Motor neuron (in vitro differentiated cells): ENCODE data around the gene BTN2A1. TPM values are rescaled to one million over a fixed set of nuclear protein-coding genes. Genes with fewer than 3 reads are reported as not detected.
"Not testable (repeated sequence)": the region's sequence is repeated elsewhere in the genome, so short reads cannot be mapped to it uniquely, and the experiment has no call there.

Experiments used
- ATAC-seq, 8 experiments: fragments of 200-7000 bp; cut with Tn5 transposase; replicated peaks in 6 of 8; 2 replicates each; pipeline ENCODE4 v1.8.0; 2021; ENCODE audit warnings: mild to moderate bottlenecking in 8 of 8, moderate library complexity in 8 of 8
- H3K27ac ChIP-seq, 2 donors: fragments of 250-450 bp; sonication (Bioruptor Pico); 2 replicates each; pipeline ENCODE4 v1.9.0; 2021; ENCODE audit warnings: antibody characterized with exemption in 2 of 2, mild to moderate bottlenecking in 2 of 2, moderate library complexity in 1 of 2
- H3K4me1 ChIP-seq, 2 donors: fragments of 250-450 bp; sonication (Bioruptor Pico); replicated peaks in 1 of 2; 2 replicates each; pipeline ENCODE4 v1.6.1; 2021; ENCODE audit warnings: antibody characterized with exemption in 2 of 2, mild to moderate bottlenecking in 2 of 2, moderate library complexity in 1 of 2
- H3K4me3 ChIP-seq, 5 donors: fragments of 250-450 bp; sonication (Bioruptor Pico); 2 replicates each; pipeline ENCODE4 v1.9.0; 2021; ENCODE audit warnings: antibody characterized with exemption in 5 of 5, mild to moderate bottlenecking in 5 of 5, moderate library complexity in 4 of 5
- WGBS, 10 experiments: fragments of 450-650 bp; shearing (Covaris generic); methylation state at CpG; one replicate each; pipeline ENCODE4 v1.0.0; 2022; 5-methylcytosine and 5-hydroxymethylcytosine counted together
- in situ Hi-C, 9 experiments: fragments of 400-800 bp; cut with MboI; loops; one replicate each; pipeline ENCODE4 v1.15.0; 2021; ENCODE audit warnings: low sequenced_read_pairs in 9 of 9, low pct_unique_long_range_greater_than_20kb in 2 of 9; ENCODE audit not compliant: unreplicated experiment in 9 of 9
- total RNA-seq, 8 experiments: library from RNA; unstranded; fragments of 300-600 nt; gene quantifications; 2 replicates each; pipeline versions ENCODE4 v1.2.3 to v1.2.4, GENCODE V29; 2022

BTN2A1 gene
- total RNA-seq, 8 experiments from 2014 or later = 10.0 to 23.4 (median 17.6) TPM

- ATAC-seq = no peak
- 33 to 100% (median 84%) methylated on average over 1 to 7 of the region's 7 CpGs for WGBS, 10 experiments
- in situ Hi-C loops = no loop called here
- Histone ChIP-seq H3K4me3 (no peak overlapping the region), H3K27ac (no peak overlapping the region), H3K4me1 (peaks cover 2 to 4% of the 10 kb centered on the region in 2 donors)
These were observed 18.3 kb upstream of the BTN2A1 start for GRCh38 chr6:26439151-26440125.

DNA sequence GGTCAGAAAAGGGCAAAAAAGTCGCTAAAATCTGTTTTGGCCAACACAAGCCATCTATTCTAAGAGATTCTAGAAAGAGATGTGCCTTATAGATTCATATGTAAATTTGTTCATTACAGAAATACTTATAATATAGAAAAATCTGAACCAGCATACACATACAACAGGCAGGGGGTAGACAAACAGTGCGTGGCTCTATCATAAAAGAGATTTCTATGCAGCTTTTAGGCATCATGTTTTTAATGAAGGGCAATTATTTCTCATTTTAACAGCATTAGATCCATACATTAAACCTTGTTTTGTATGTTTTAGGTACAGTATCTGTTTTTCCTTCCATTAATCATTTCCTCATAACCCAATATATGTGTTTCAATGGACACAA is 16.8 kb upstream of the BTN2A1 start:
- Histone ChIP-seq H3K27ac (no peak overlapping the region), H3K4me1 (peaks cover 2 to 4% of the 10 kb centered on the region in 2 donors), H3K4me3 (no peak overlapping the region)
- ATAC-seq = peak in 1 of 8 experiments; percentile 9
- in situ Hi-C loops = no loop called here
- 0 to 100% (median 74%) methylated on average over 1 to 2 of the region's 2 CpGs; no CpG with 5 or more reads in 2 of the 10 experiments for WGBS, 10 experiments

DNA sequence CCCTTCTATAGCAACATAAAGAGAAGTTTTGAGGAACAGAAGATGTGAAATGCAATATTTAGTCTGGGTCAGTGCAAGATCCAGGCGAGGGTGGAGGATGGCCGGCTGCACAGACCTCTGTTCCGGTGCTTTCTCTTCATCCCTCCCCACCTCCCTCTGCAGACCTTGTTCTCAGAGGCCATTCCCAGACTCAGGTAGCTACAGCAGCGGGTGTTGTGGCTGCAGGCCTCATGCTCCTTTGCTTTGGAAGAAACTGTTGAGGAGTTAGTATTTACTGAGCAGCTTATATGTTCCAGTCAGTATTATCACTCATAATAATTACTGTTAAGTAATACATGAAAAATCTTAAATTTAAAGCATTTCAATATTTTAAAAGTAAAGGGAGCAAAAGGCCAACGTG is 15.8 kb upstream of the BTN2A1 start:
- Histone ChIP-seq H3K27ac (no peak overlapping the region), H3K4me1 (peaks cover 2 to 4% of the 10 kb centered on the region in 2 donors), H3K4me3 (no peak overlapping the region)
- in situ Hi-C loops = no loop called here
- ATAC-seq = no peak
- 26 to 93% (median 74%) methylated on average over 1 to 4 of the region's 5 CpGs for WGBS, 10 experiments

GRCh38 chr6:26445934-26446667 is 11.7 kb upstream of the BTN2A1 start:
- in situ Hi-C loops = no loop called here
- 55 to 100% (median 75%) methylated on average over 1 to 4 of the region's 5 CpGs; no CpG with 5 or more reads in 3 of the 10 experiments for WGBS, 10 experiments
- no peak overlapping the region for H3K27ac ChIP-seq
- H3K4me1 ChIP-seq = no peaks in the 10 kb centered on the region
- ATAC-seq = no peak
- no peak overlapping the region for H3K4me3 ChIP-seq

GRCh38 chr6:26447257-26447656 is 10.5 kb upstream of the BTN2A1 start:
- WGBS, 10 experiments = 67 to 100% (median 87%) methylated on average over 1 to 5 of the region's 5 CpGs; no CpG with 5 or more reads in 1 of the 10 experiments
- Histone ChIP-seq H3K4me1 (no peaks in the 10 kb centered on the region), H3K27ac (no peak overlapping the region), H3K4me3 (no peak overlapping the region)
- no peak for ATAC-seq
- in situ Hi-C loops = no loop called here

DNA sequence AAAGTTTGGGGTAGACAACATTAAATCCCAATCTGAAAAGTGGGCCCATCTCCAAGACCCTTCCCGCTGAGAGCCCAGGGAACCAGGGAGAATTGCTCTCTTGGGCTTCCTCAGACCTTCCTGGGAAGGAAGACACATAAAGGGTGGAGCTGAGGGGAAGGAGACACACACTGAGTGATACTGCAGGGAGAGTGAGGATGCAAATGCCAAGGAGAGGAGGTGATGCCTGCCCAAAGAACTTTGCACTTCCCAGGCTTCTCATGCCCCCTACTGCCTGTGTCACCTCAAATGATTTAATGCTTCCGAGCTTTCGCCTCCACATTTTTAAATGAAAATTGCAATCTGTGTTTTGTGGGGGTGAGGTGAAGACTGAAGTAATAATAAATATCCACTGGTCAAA is 7.5 kb upstream of the BTN2A1 start:
- H3K4me1 ChIP-seq = no peaks in the 10 kb centered on the region
- in situ Hi-C loops = no loop called here
- 80 to 100% (median 86%) methylated on average over 1 to 3 of the region's 3 CpGs; no CpG with 5 or more reads in 1 of the 10 experiments for WGBS, 10 experiments
- no peak for ATAC-seq
- H3K4me3 ChIP-seq = no peak overlapping the region
- no peak overlapping the region for H3K27ac ChIP-seq

DNA sequence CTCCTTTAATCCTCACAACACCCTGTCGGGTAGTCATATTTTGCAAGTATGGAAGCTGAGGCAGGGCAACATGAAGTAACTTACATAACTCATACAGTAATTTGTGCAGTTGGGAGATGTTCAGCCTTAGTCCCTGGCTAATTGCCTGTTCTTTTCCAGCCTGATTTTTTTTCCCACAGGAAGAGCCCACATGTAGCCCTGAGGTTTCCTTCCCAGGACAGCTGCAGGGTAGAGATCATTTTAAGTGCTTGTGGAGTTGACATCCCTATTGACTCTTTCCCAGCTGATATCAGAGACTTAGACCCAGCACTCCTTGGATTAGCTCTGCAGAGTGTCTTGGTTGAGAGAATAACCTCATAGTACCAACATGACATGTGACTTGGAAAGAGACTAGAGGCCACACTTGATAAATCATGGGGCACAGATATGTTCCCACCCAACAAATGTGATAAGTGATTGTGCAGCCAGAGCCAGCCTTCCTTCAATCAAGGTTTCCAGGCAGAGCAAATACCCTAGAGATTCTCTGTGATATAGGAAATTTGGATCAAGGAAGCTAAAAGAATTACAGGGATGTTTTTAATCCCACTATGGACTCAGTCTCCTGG is 5.0 kb upstream of the BTN2A1 start:
- Histone ChIP-seq H3K27ac (no peak overlapping the region), H3K4me1 (peaks cover 0 to 11% of the 10 kb centered on the region in 2 donors), H3K4me3 (no peak overlapping the region)
- 0 to 100% (median 88%) methylated on average over 1 of the region's 1 CpG; no CpG with 5 or more reads in 3 of the 10 experiments for WGBS, 10 experiments
- in situ Hi-C loops = no loop called here
- no peak for ATAC-seq

- Histone ChIP-seq H3K4me3 (no peak overlapping the region), H3K4me1 (peaks cover 8 to 15% of the 10 kb centered on the region in 2 donors), H3K27ac (no peak overlapping the region)
- ATAC-seq = no peak
- WGBS, 10 experiments = 50 to 100% (median 94%) methylated on average over 1 of the region's 1 CpG
- in situ Hi-C loops = no loop called here
These were observed 3.1 kb upstream of the BTN2A1 start for GRCh38 chr6:26454631-26455030.

DNA sequence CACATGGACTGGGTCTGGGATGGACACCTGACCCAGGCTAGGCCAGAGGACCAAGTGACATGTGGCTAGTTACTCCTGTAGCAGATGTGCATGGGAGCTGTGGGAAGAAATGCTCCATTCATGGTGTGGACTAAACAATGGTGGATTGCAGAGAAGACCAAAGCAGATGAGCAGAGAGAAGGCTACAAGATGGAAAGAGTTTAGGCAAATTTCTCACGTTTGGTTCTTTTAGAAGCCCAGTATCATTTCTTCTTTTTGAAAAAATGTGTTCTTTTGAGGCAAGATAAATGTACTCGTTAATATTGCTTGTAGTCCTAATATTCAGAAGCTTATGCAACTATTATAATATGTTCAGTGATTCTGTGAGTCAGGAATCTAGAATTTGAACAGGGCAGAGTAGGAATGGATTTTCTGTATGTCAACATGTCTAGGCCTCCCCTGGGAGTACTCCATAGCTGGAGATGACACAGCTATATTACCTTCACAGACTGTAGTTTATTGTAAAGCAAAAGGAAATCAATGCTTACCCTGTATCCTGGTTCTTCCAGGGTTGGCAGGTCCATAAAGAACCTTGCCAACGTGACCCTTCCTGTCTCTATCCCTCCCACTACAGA is 2.3 kb upstream of the BTN2A1 start:
- peaks cover 12 to 15% of the 10 kb centered on the region in 2 donors for H3K4me1 ChIP-seq
- WGBS, 10 experiments = 62 to 100% (median 74%) methylated on average over 1 to 3 of the region's 3 CpGs; no CpG with 5 or more reads in 1 of the 10 experiments
- in situ Hi-C loops = no loop called here
- no peak overlapping the region for H3K4me3 ChIP-seq
- ATAC-seq = peak in 2 of 8 experiments; percentile 11 to 33
- H3K27ac ChIP-seq = no peak overlapping the region

DNA sequence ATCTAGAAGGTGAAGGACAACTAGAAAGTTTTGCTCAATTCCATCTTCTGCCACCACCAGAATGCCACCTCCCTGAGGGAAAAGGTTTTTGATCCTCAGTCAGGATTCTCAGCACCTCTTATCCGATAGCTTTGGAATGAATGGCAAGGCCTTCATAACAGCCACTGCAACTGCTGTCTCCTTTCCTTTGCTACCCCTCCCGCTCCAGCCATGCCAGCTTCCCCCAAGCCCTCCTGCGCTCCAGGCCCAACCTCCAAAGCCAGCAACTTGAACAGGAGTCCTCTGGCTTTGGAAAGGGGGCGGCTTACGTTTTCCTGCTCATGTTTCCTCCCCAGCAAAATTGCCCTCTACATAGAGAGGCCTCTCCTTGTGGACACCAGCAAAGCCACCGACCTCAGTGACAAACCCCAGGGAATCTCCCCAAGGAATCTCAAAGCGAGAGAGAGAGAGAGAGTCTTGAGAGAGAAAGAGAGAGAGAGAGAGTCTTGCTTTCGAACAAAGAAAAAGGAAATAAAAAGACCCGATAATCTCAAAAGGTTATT is 420 bp upstream of the BTN2A1 start:
- peak overlapping the region; percentile 64 to 83 (median 69) for H3K4me3 ChIP-seq
- peak overlapping the region; percentile 10 to 55 for H3K27ac ChIP-seq
- peak; percentile 28 to 70 (median 48) for ATAC-seq
- 0 to 46% (median 3%) methylated on average over 2 to 8 of the region's 9 CpGs; no CpG with 5 or more reads in 1 of the 10 experiments for WGBS, 10 experiments
- peaks cover 19 to 26% of the 10 kb centered on the region in 2 donors for H3K4me1 ChIP-seq
- in situ Hi-C loops = no loop called here

GRCh38 chr6:26459023-26459810 is 1.5 kb downstream of the BTN2A1 start:
- ATAC-seq = no peak
- peaks cover 19 to 26% of the 10 kb centered on the region in 2 donors for H3K4me1 ChIP-seq
- in situ Hi-C loops = no loop called here
- H3K4me3 ChIP-seq = peak overlapping the region in 2 of 5 donors; percentile 67 to 69
- H3K27ac ChIP-seq = no peak overlapping the region
- WGBS, 10 experiments = 62 to 100% (median 85%) methylated on average over 1 to 13 of the region's 16 CpGs; no CpG with 5 or more reads in 2 of the 10 experiments

DNA sequence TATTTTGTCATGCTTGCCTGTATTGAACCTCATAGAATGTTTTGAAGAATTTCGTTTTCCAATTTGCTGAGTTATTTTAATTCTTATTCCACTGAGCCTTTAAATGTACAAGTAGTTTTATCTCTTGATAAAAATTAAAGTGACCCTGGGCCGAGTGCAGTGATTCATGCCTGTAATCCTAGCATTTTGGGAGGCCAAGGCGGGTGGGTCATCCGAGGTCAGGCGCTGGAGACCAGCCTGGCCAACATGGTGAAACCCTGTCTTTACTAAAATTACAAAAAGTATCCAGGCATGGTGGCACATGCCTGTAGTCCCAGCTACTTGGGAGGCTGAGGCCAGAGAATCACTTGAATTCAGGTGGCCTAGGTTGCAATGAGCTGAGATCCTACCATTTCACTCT is 3.6 kb downstream of the BTN2A1 start:
- ATAC-seq, H3K27ac ChIP-seq, H3K4me3 ChIP-seq, in situ Hi-C loops: not testable (repeated sequence)
- WGBS, 10 experiments = 68 to 100% (median 86%) methylated on average over 1 to 5 of the region's 5 CpGs; no CpG with 5 or more reads in 3 of the 10 experiments
- H3K4me1 ChIP-seq = peaks cover 12 to 26% of the 10 kb centered on the region in 2 donors
